Pancreas (tissue), 10 donors: Measurements from ENCODE around the gene DCTN2. TPM values are rescaled to one million over a fixed set of nuclear protein-coding genes. Genes with fewer than 3 reads are reported as not detected.
"Not testable (repeated sequence)": the region's sequence is repeated elsewhere in the genome, so short reads cannot be mapped to it uniquely, and the experiment has no call there.

ENCODE experiments used
- ATAC-seq, 4 donors: fragments of 200-7000 bp; cut with Tn5 transposase; one replicate each; pipeline versions ENCODE4 v1.8.0 to v1.9.1; 2020; ENCODE audit warnings: mild to moderate bottlenecking in 4 of 4, moderate library complexity in 4 of 4
- DNase-seq, 6 donors: peaks; one replicate each; pipeline ENCODE4 v3.0.0-alpha.2; 2020
- FAIRE-seq: peaks from 2 replicates; lab custom pipeline; 2012; peaks lifted over from hg19 to GRCh38; lab: Jason Lieb, UNC
- H3K27ac ChIP-seq, 4 donors: fragments of 200-600 bp; sonication (generic); 1 replicate in 3 of 4; 2 replicates in 1 of 4; pipeline versions ENCODE4 v1.5.0 to v1.8.0; 2020
- H3K27me3 ChIP-seq, 4 donors: fragments of 200-600 bp; one replicate each; pipeline ENCODE4 v1.8.0; 2021
- H3K36me3 ChIP-seq, 3 donors: fragments of 200-600 bp; sonication (generic) in 1 of 3; one replicate each; pipeline versions ENCODE4 v1.5.0 to v1.8.0; 2020 to 2021
- H3K4me1 ChIP-seq, 3 donors: fragments of 200-600 bp; one replicate each; pipeline ENCODE4 v1.8.0; 2021
- H3K4me3 ChIP-seq, 4 donors: fragments of 200-600 bp; sonication (generic) in 2 of 4; one replicate each; pipeline versions ENCODE4 v1.5.0 to v1.8.0; 2020 to 2021
- H3K9me3 ChIP-seq, 4 donors: fragments of 200-600 bp; one replicate each; pipeline ENCODE4 v1.8.0; 2021
- CTCF ChIP-seq, 4 donors: fragments of 200-600 bp; sonication (generic) in 3 of 4; IDR thresholded peaks; one replicate each; pipeline versions ENCODE4 v1.5.0 to v1.8.0; 2021; ENCODE audit warnings: antibody characterized with exemption in 4 of 4
- WGBS, 2 donors: extraction: QIAGEN DNeasy Blood & Tissue Kit; methylation state at CpG; one replicate each; pipeline ENCODE4 v1.1.7; 2013; 5-methylcytosine and 5-hydroxymethylcytosine counted together
- intact Hi-C, 3 donors: fragments of 100-400 bp; cut with DNase I; formaldehyde crosslinking; loops; one replicate each; pipeline versions ENCODE4 v1.11.1 to v1.14.2; 2022
- polyA plus RNA-seq, 2 donors: library from polyadenylated mRNA; stranded (reverse); fragments of 200-250 nt; gene quantifications; one replicate each; pipeline ENCODE4 v1.2.3, GENCODE V29; 2013
- total RNA-seq, 6 donors: library from RNA; stranded (reverse); fragmentation: NEBNext Ultra II Directional in 4 of 6; extraction: Animal tissue kit (Norgen Biotek cat#: 25700) in 4 of 6; gene quantifications; one replicate each; pipeline versions ENCODE4 v1.2.1 to v1.2.4, GENCODE V29; 2021 to 2023
- donor health status: healthy with polysubstance abuse.
- donor health status: DM: no; HTN: no; CAD: no; lungs with moderate emphysema.
- donor health status: DM: no; HTN: no; CAD: no.
- donor health status: control.
- donor health status: control.
- donor health status: Bipolar disorder and iron deficiency.
- donor health status: DM: yes; HTN: yes; CAD: no.
- donor health status: DM: no; HTN: no; CAD: no.
- donor health status: DM: no; HTN: no; CAD: no.
- donor health status: DM: yes; HTN: yes; CAD: no.

The DCTN2 gene
- total and polyA plus RNA-seq, 8 donors = 54.9 to 117 (median 64.4) TPM

- intact Hi-C loops = no loop called here
- Histone ChIP-seq H3K4me3 (no peak overlapping the region), H3K4me1 (peaks cover 14 to 37% (median 26%) of the 10 kb centered on the region in 3 donors)
These were observed 32.1 kb downstream of the DCTN2 start for GRCh38 chr12:57514720-57515407.

GRCh38 chr12:57514246-57514645, 32.7 kb downstream of the DCTN2 start:
- ATAC-seq = peak in 2 of 4 donors; percentile 21 to 49
- WGBS, 2 donors = 53% methylated on average over 9 of the region's 9 CpGs
- FAIRE-seq, H3K27me3 ChIP-seq, H3K4me3 ChIP-seq, H3K9me3 ChIP-seq, DNase-seq, intact Hi-C loops: not testable (repeated sequence)
- peak overlapping the region in 2 of 4 donors; percentile 6 to 18 for H3K27ac ChIP-seq
- peaks cover 0 to 59% (median 26%) of the 10 kb centered on the region in 3 donors for H3K36me3 ChIP-seq
- H3K4me1 ChIP-seq = peaks cover 14 to 37% (median 26%) of the 10 kb centered on the region in 3 donors

More at GRCh38 chr12:57514720-57515407, 32.1 kb downstream of the DCTN2 start:
- ATAC-seq = no peak
- no peak for TF ChIP-seq CTCF (IDR thresholded peaks at IDR 0.05)
- FAIRE-seq = no peak
- H3K27me3 ChIP-seq = no peaks in the 10 kb centered on the region
- peaks cover 0 to 53% (median 26%) of the 10 kb centered on the region in 3 donors for H3K36me3 ChIP-seq
- WGBS, 2 donors = 61 to 64% methylated on average over 9 of the region's 9 CpGs
- H3K27ac ChIP-seq = peak overlapping the region in 1 of 4 donors; percentile 6
- no peaks in the 10 kb centered on the region for H3K9me3 ChIP-seq
- no peak for DNase-seq

- H3K4me1 ChIP-seq = peaks cover 14 to 33% (median 21%) of the 10 kb centered on the region in 3 donors
- H3K9me3 ChIP-seq, H3K27me3 ChIP-seq, ATAC-seq, FAIRE-seq, H3K4me3 ChIP-seq, H3K27ac ChIP-seq, intact Hi-C loops, DNase-seq: not testable (repeated sequence)
- 88 to 91% methylated on average over 6 of the region's 6 CpGs for WGBS, 2 donors
- peaks cover 0 to 59% (median 26%) of the 10 kb centered on the region in 3 donors for H3K36me3 ChIP-seq
These were observed 33.3 kb downstream of the DCTN2 start for GRCh38 chr12:57513677-57514076.

- FAIRE-seq = no peak
These were observed 33.7 kb downstream of the DCTN2 start for GRCh38 chr12:57513266-57513665.

GRCh38 chr12:57512665-57513064, 34.3 kb downstream of the DCTN2 start:
- no peaks in the 10 kb centered on the region for H3K9me3 ChIP-seq
- WGBS, 2 donors = 83 to 87% methylated on average over 6 of the region's 6 CpGs
- no peaks in the 10 kb centered on the region for H3K27me3 ChIP-seq
- no peak overlapping the region for H3K4me3 ChIP-seq
- no peak overlapping the region for H3K27ac ChIP-seq
- H3K36me3 ChIP-seq = peaks cover 0 to 59% (median 25%) of the 10 kb centered on the region in 3 donors
- DNase-seq = no peak
- H3K4me1 ChIP-seq = peaks cover 4 to 22% (median 11%) of the 10 kb centered on the region in 3 donors
- no peak for FAIRE-seq
- intact Hi-C loops = no loop called here
- no peak for TF ChIP-seq CTCF (IDR thresholded peaks at IDR 0.05)
- no peak for ATAC-seq

More at GRCh38 chr12:57513266-57513665, 33.7 kb downstream of the DCTN2 start:
- Histone ChIP-seq H3K36me3 (peaks cover 0 to 59% (median 26%) of the 10 kb centered on the region in 3 donors), H3K27me3 (no peaks in the 10 kb centered on the region), H3K9me3 (no peaks in the 10 kb centered on the region), H3K4me1 (peaks cover 10 to 28% (median 17%) of the 10 kb centered on the region in 3 donors), H3K27ac (no peak overlapping the region), H3K4me3 (no peak overlapping the region)
- ATAC-seq = no peak
- 96% methylated on average over 5 of the region's 5 CpGs for WGBS, 2 donors
- intact Hi-C loops = no loop called here
- no peak for TF ChIP-seq CTCF (IDR thresholded peaks at IDR 0.05)
- no peak for DNase-seq
